LNCaP clone FGC (cell line): ENCODE results near the gene KIF1A.
"Not testable (repeated sequence)": the region's sequence is repeated elsewhere in the genome, so short reads cannot be mapped to it uniquely, and the experiment has no call there.

Experiments
- DNase-seq: peaks from one replicate; pipeline ENCODE4 v3.0.0-alpha.2; 2011; ENCODE audit warnings: low read depth
- H3K4me3 ChIP-seq: 2 replicates; pipeline ENCODE4 v1.5.1; 2011; ENCODE audit warnings: mild to moderate bottlenecking, low read depth, low read length, control low read depth
- CTCF ChIP-seq: IDR thresholded peaks from 2 replicates; pipeline ENCODE4 v1.5.1; 2012; ENCODE audit warnings: mild to moderate bottlenecking; ENCODE audit not compliant: control insufficient read depth, insufficient read depth; ENCODE audit errors: extremely low read depth

Gene KIF1A

GRCh38 chr2:240685771-240686371 is 134.1 kb downstream of the KIF1A start:
- H3K4me3 ChIP-seq: 0 out of 2 replicates have a peak overlapping the region, but pooled peaks have one; percentile 8
- peak; percentile 72 for DNase-seq
- TF ChIP-seq CTCF: no peak

DNA sequence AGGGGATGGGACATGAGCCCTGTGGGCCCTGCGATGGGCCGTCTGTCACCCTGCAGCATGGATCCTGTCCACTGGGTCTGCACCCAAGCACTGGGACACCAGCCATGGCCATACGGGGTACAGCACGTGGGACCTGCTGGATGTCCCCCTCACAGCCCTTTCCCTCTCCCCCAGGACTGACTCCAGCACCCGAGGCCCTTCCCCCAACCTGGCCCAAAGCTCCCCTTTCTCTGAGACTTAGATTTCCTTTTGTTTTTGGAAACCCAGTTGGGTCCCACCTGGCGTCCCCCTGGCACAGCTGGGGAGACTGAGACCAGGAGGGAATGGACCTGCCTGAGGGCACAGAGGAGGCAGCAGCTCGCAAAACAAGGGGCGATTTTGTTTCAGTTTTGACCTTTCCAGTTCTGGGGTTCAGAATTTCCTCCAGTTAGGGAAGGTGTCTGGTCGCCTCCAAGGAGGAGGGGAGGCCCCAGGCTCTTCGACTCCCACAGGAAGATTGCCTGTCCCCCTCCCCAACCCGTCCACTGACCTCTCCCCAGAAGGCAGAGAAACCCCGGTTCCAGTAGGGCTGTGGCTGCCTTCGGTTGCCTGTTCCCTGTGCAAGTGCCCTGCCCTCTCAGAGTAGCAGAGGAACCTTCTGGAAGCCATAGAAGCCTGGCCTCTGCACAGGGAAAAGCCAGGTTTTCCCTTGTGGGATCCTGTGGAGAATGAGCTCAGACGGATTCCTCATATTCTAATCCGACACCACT is 135.9 kb downstream of the KIF1A start:
- DNase-seq, H3K4me3 ChIP-seq: not testable (repeated sequence)

DNA sequence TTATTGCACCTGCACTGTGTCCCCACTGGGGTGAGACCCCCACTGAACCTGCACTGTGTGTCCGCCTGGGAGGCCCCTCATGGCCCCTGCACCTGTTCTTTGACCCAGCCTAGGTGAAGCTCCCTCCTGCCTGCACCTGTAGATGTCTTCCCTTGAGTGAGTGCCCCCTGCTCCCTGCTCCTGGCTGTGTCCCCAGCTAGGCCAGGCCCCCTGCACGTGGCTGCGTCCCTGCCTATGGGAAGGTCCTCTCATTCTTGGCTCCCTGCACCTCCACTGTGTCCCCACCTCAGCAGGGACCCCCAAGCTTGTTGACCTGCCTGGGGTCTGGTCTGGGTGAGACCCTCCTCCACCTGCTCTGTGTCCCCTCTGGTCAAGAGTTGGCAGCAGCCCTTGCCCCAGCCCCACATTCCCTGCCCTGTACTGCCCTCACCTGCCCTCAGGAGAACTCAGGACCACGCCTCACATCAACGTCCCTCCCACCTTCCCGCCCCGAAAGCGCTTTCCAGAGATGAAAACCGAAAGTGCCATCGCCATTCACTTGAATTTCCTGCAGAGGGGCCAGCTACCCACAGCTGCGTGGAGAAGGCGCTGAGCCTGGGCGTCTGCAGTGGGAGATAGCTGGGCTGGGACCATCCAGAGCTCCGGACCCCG is 136.6 kb downstream of the KIF1A start:
- not testable (repeated sequence) for H3K4me3 ChIP-seq

DNA sequence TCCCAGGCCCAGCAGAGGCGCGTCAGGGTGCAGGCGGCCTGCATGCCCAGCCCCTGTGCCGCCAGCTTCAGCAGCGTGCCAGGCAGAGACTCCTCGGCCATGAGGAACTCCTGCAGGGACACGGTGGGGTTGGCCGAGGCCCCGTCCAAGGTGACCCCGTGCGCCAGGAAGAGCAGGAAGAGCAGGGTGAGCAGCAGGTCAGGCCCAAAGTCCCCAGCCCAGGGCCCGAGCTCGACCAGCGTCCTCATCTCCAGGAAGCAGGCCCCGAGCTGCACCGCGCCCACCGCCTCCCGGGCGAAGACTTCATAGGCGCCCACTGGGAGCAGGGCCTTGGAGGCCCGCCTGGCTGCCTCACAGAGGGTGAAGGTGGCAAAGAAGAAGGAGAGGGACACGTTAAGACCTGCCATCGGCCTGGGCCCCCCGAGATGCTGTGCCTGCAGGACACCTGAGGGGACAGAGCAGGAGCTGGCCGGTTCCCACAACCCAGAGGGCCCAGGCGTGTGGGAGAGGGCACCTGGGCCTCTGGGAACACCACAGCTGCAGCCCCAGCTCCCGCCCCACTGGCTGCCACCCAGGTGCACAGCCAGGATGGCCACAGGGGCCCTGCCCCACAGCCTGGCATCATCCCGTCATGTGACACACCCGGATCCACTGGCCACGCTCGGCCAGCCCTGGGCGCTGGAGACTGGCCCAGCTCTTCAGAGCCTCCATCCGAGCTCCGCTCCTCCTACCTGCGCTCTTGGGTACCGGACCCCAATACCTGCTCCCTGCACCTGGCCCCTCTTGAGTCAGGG is 137.4 kb downstream of the KIF1A start, which contains the start of gene AQP12B:
Gene AQP12B (minus strand): TSS at position 455 of the 794 bp plus-strand sequence. CDS start 48 bp downstream, at position 407.
- H3K4me3 ChIP-seq, DNase-seq: not testable (repeated sequence)

More for the DNA sequence above, 136.6 kb downstream of the KIF1A start:
- not testable (repeated sequence) for DNase-seq

DNA sequence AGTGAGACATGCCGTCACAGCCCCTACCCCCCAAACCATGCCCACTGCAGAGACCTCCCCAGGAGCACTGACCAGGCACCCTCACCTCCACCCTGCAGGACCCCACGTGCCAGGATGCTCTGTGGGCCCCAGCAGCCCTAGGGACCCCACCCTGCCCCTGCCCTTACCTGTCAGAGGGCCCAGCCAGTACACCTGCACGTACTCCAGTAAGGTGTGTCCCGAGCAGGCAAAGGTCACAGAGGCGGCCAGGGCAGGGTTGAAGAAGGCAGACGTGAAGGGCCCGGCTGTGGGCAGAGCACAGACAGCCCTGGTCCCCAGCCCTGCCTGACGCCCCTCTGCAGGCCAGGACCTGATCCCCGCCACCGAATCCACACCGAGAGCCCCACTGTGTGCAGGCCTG is 139.8 kb downstream of the KIF1A start:
- not testable (repeated sequence) for DNase-seq, H3K4me3 ChIP-seq

DNA sequence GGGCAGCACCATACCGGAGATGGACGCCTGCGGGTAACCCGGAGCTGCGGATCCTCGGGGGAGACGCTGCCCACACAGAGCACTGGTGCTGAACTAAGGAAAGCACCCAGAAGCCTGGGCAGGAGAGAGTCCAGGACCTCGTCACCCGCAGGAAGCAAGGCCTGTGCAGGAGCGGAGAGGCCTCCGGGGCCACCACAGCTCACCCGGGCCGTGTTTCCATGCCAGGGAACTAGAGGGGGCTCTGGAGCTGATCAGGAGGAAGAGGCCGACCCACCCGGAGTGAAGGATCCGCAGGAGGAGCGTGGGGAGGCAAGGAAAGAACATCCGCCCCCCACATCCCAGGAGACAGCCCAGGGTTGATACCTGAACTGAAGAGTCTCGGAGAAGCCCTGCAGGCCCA is 141.1 kb downstream of the KIF1A start:
- not testable (repeated sequence) for H3K4me3 ChIP-seq, DNase-seq

DNA sequence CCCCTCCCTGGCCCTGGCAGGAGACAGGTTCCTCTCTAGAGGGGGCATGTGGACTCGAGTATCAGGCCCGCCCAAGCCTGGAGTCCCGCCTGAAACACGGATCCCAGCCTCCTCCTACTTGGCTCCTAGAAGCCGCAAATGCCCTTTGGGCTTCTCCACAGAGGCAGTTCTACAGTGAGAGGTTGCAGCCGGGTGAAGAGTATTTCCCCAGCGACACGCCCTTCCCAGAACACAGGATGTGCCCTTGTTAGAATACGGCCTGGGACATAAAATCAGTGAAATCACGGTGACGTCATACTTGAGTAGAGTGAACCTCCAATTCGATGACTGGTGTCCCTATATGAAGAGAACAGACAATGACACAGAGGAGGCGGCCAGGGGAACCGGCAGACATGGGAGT is 142.0 kb downstream of the KIF1A start:
- DNase-seq: not testable (repeated sequence)

DNA sequence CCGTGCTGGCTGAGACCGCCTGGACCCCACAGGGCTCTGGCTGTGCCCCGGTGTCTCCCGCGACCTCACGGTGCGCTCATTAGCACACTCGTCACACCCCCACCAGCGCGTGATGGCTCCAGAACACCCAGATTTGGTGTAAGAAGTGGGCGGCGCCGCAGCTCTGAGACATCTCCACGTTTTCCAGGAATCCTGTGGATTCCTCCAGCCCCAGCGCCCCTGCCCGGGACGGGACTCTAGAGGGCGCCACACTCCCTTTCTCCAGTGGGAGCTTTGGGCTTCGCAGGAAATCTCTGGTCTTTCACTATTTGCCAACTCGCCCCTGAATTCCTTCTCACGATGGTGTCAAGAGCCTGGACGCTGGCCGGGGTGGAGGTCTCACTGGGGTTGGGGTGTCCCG is 144.7 kb downstream of the KIF1A start:
- DNase-seq, H3K4me3 ChIP-seq: not testable (repeated sequence)

More for the DNA sequence above, 142.0 kb downstream of the KIF1A start:
- not testable (repeated sequence) for H3K4me3 ChIP-seq

GRCh38 chr2:240674461-240675184 is 145.4 kb downstream of the KIF1A start:
- not testable (repeated sequence) for DNase-seq, H3K4me3 ChIP-seq

GRCh38 chr2:240672701-240673190 is 147.3 kb downstream of the KIF1A start:
- no peak overlapping the region for H3K4me3 ChIP-seq
- no peak for DNase-seq
- TF ChIP-seq CTCF: no peak
